ENCODE data around the gene MEGF6.

- no peak for TF ChIP-seq POLR2A (IDR thresholded peaks at IDR 0.05; ENCODE audit: low read depth, low read length)
- no peak for TF ChIP-seq TAF1 (IDR thresholded peaks at IDR 0.05; ENCODE audit: borderline replicate concordance, low read depth, low read length)
- no peak for TF ChIP-seq POLR2AphosphoS5 (IDR thresholded peaks at IDR 0.05; ENCODE audit: low read depth, low read length)
These were observed 47.7 kb downstream of the MEGF6 start for GRCh38 chr1:3563610-3564009.
